ENCODE data around the gene LSM12.

DNA sequence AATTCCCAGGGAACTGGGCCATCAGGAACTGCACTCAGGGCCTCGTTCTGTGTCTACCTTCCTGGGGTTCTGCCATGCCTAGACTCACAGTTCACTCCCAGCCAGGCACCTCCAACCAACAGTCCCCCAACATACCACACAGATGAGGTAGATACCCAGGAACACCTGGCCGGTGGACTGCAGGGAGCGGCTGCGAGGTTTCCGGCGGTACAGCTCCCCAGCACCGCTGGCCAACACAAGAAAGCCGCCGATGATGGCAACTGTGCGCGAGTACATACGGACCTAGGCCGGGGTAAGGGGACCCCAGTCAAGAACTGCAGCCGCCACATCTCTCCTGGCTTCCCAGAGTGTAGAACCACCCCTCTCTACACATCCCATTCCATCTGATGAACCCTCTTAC is 53.6 kb downstream of the LSM12 start:
- no peak for TF ChIP-seq ZNF266 (tag by site-specific recombination; IDR thresholded peaks at IDR 0.05; ENCODE audit: low read depth)
- no peak for TF ChIP-seq ZNF530 (tag by site-specific recombination; IDR thresholded peaks at IDR 0.05; ENCODE audit: low read depth)
- TF ChIP-seq CTCF (tag by site-specific recombination; IDR thresholded peaks at IDR 0.05): no peak
- no peak for TF ChIP-seq ZSCAN30 (tag by site-specific recombination; IDR thresholded peaks at IDR 0.05)
- no peak for TF ChIP-seq KLF16 (tag by site-specific recombination; IDR thresholded peaks at IDR 0.05)
- no peak for TF ChIP-seq ZNF280D (tag by site-specific recombination; IDR thresholded peaks at IDR 0.05)
- TF ChIP-seq ZNF544 (tag by site-specific recombination; IDR thresholded peaks at IDR 0.05): no peak
- TF ChIP-seq ZNF501 (tag by site-specific recombination; IDR thresholded peaks at IDR 0.05): no peak
- no peak for TF ChIP-seq ZNF175 (tag by site-specific recombination; IDR thresholded peaks at IDR 0.05)

Measured in HEK293 (cell line).